Astrocyte (in vitro differentiated cells and primary cell): ENCODE results near the gene MGST1. TPM values are rescaled to one million over a fixed set of nuclear protein-coding genes. Genes with fewer than 3 reads are reported as not detected.

Experiments used
- DNase-seq: peaks from one replicate; pipeline ENCODE4 v3.0.0-alpha.2; 2010; ENCODE audit warnings: low read depth
- FAIRE-seq: peaks from 2 replicates; lab custom pipeline; 2011; peaks lifted over from hg19 to GRCh38; lab: Jason Lieb, UNC
- H2AFZ ChIP-seq: 2 replicates; pipeline ENCODE4 v1.6.0; 2012; ENCODE audit warnings: low read depth, low read length, inconsistent platforms
- H3K27ac ChIP-seq: 2 replicates; pipeline ENCODE4 v1.5.1; 2011; ENCODE audit warnings: low read depth, low read length, inconsistent platforms
- H3K27me3 ChIP-seq: 2 replicates; pipeline ENCODE4 v1.6.0; 2011; ENCODE audit warnings: low read length, inconsistent platforms; ENCODE audit not compliant: insufficient read depth
- H3K36me3 ChIP-seq: 2 replicates; pipeline ENCODE4 v1.5.1; 2011; ENCODE audit warnings: low read length, inconsistent platforms; ENCODE audit not compliant: insufficient read depth
- H3K4me1 ChIP-seq: 2 replicates; pipeline ENCODE4 v1.5.1; 2011; ENCODE audit warnings: low read length, inconsistent platforms; ENCODE audit not compliant: insufficient read depth
- H3K4me2 ChIP-seq: 2 replicates; pipeline ENCODE4 v1.6.0; 2012; ENCODE audit warnings: low read length, inconsistent platforms
- H3K4me3 ChIP-seq: 2 replicates; pipeline ENCODE4 v1.5.1; 2011; ENCODE audit warnings: low read depth, mild to moderate bottlenecking, low read length, inconsistent platforms; ENCODE audit not compliant: insufficient read depth
- H3K79me2 ChIP-seq: 2 replicates; pipeline ENCODE4 v1.6.0; 2012; ENCODE audit warnings: mild to moderate bottlenecking, low read length, inconsistent platforms; ENCODE audit not compliant: insufficient read depth
- H3K9ac ChIP-seq: 2 replicates; pipeline ENCODE4 v1.6.0; 2012; ENCODE audit warnings: mild to moderate bottlenecking, low read length, inconsistent platforms
- H3K9me3 ChIP-seq: 2 replicates; pipeline ENCODE4 v1.5.1; 2012; ENCODE audit warnings: low read depth, mild to moderate bottlenecking, low read length, inconsistent platforms; ENCODE audit not compliant: insufficient read depth
- H4K20me1 ChIP-seq: 2 replicates; pipeline ENCODE4 v1.6.0; 2012; ENCODE audit warnings: low read length, inconsistent platforms; ENCODE audit not compliant: insufficient read depth
- H3K27ac Mint-ChIP-seq: one replicate; pipeline ENCODE4 v1.8.0; 2021; ENCODE audit warnings: mild to moderate bottlenecking, mixed read lengths; ENCODE audit not compliant: unreplicated experiment
- H3K27me3 Mint-ChIP-seq: one replicate; pipeline ENCODE4 v1.8.0; 2021; ENCODE audit warnings: low read depth, mixed read lengths; ENCODE audit not compliant: unreplicated experiment
- H3K36me3 Mint-ChIP-seq: one replicate; pipeline ENCODE4 v1.8.0; 2021; ENCODE audit warnings: low read depth, mixed read lengths; ENCODE audit not compliant: unreplicated experiment
- H3K4me1 Mint-ChIP-seq: one replicate; pipeline ENCODE4 v1.8.0; 2021; ENCODE audit warnings: low read depth, mixed read lengths; ENCODE audit not compliant: unreplicated experiment
- H3K4me3 Mint-ChIP-seq: one replicate; pipeline ENCODE4 v1.8.0; 2021; ENCODE audit warnings: mild to moderate bottlenecking, moderate library complexity, mixed read lengths; ENCODE audit not compliant: unreplicated experiment
- H3K9me3 Mint-ChIP-seq: one replicate; pipeline ENCODE4 v1.8.0; 2021; ENCODE audit warnings: mild to moderate bottlenecking, mixed read lengths; ENCODE audit not compliant: unreplicated experiment
- EZH2 ChIP-seq: IDR thresholded peaks from 2 replicates; pipeline ENCODE4 v1.6.1; 2012; ENCODE audit warnings: mild to moderate bottlenecking, low read length, inconsistent platforms; ENCODE audit not compliant: insufficient read depth
- total RNA-seq: library from RNA; stranded (reverse); gene quantifications from 2 replicates; pipeline ENCODE4 v1.2.1, GENCODE V29; 2021
- TF ChIP-seq, protein P1 (sequence below): IDR thresholded peaks from 2 replicates; pipeline ENCODE4 v1.5.1; 2011; ENCODE audit warnings: low read depth, mild to moderate bottlenecking, inconsistent platforms, low read length, moderate library complexity; ENCODE audit not compliant: insufficient read depth

MGST1 gene
- total RNA-seq, 1 donor from 2014 or later = 104 TPM

DNA sequence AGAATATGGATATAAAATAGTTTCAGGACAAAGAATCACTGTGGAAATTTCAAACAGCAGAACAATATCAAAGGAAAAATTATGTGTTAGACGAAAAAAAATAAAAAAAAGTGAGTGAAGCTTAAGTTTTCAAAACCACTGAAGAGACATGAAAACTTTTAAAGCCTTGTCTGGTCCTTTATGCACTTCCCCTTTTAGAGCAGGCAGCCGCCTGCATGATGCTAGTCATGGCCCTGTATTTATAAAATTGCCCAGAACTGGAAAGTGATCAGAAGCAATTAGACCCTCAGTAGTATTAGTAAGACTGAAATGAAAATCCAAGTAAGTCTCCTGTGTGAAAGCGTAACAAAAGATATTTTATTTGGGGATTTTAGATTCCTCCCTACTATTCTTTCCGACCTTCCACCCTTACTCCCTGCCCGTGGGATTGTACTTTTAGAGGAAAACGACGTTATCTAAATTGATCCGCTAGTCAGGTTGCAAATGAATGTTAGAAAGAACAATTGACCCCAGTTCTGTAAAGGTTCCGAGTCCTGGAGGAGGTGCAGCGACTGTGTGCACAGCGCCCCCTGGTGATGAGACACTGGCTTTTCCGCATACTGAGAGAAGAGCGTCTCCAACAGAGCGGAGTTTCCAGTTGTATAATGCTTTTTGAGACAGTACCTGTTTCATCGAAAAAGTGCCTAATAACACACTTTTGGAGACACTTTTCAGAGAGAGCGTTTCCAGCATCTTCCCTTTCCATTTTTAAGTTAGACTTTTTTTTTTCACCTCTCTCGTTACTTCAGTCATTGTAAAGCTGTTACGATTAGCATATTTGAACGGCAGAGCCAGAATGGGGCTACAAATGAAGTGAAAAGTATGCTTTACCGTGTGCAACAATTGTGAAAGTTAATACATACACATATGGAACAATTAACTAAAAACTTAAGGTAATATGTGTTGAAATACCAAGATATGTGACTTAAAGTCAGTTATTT, 12.4 kb downstream of the MGST1 start:
- peaks cover under 1% of the 10 kb centered on the region for H3K36me3 Mint-ChIP-seq
- Histone ChIP-seq H3K4me3 (no peak overlapping the region), H3K9me3 (no peaks in the 10 kb centered on the region), H3K27me3 (no peaks in the 10 kb centered on the region), H3K4me1 (no peaks in the 10 kb centered on the region), H4K20me1 (no peaks in the 10 kb centered on the region), H3K9ac (no peak overlapping the region), H3K36me3 (peaks cover 4% of the 10 kb centered on the region), H3K27ac (no peak overlapping the region), H2AFZ (no peak overlapping the region), H3K4me2 (peak overlapping the region; percentile 36), H3K79me2 (no peaks in the 10 kb centered on the region)
- DNase-seq = peak; percentile 11
- peaks cover 10% of the 10 kb centered on the region for H3K4me1 Mint-ChIP-seq
- peak overlapping the region; percentile 70 for H3K27ac Mint-ChIP-seq
- no peaks in the 10 kb centered on the region for H3K9me3 Mint-ChIP-seq
- TF ChIP-seq EZH2 = no peak
- TF ChIP-seq, protein P1, sequence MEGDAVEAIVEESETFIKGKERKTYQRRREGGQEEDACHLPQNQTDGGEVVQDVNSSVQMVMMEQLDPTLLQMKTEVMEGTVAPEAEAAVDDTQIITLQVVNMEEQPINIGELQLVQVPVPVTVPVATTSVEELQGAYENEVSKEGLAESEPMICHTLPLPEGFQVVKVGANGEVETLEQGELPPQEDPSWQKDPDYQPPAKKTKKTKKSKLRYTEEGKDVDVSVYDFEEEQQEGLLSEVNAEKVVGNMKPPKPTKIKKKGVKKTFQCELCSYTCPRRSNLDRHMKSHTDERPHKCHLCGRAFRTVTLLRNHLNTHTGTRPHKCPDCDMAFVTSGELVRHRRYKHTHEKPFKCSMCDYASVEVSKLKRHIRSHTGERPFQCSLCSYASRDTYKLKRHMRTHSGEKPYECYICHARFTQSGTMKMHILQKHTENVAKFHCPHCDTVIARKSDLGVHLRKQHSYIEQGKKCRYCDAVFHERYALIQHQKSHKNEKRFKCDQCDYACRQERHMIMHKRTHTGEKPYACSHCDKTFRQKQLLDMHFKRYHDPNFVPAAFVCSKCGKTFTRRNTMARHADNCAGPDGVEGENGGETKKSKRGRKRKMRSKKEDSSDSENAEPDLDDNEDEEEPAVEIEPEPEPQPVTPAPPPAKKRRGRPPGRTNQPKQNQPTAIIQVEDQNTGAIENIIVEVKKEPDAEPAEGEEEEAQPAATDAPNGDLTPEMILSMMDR = peak; percentile 60
- H3K4me3 Mint-ChIP-seq = no peak overlapping the region
- no peaks in the 10 kb centered on the region for H3K27me3 Mint-ChIP-seq
- FAIRE-seq = no peak

- Histone ChIP-seq H3K9ac (no peak overlapping the region), H4K20me1 (no peaks in the 10 kb centered on the region), H3K4me3 (no peak overlapping the region), H3K4me2 (no peak overlapping the region), H3K27me3 (no peaks in the 10 kb centered on the region), H3K9me3 (no peaks in the 10 kb centered on the region), H3K27ac (no peak overlapping the region), H3K36me3 (no peaks in the 10 kb centered on the region), H3K79me2 (no peaks in the 10 kb centered on the region), H2AFZ (no peak overlapping the region), H3K4me1 (no peaks in the 10 kb centered on the region)
- Mint-ChIP-seq H3K27ac (no peak overlapping the region), H3K4me3 (no peak overlapping the region), H3K27me3 (no peaks in the 10 kb centered on the region), H3K36me3 (peaks cover 2% of the 10 kb centered on the region), H3K9me3 (no peaks in the 10 kb centered on the region), H3K4me1 (peaks cover 10% of the 10 kb centered on the region)
- TF ChIP-seq EZH2 = no peak
- TF ChIP-seq, protein P1 = no peak
- DNase-seq (no peak), FAIRE-seq (no peak)
These were observed 13.8 kb downstream of the MGST1 start for GRCh38 chr12:16361142-16361783.
